Renal cortex interstitium (tissue), 15 donors: Measurements from ENCODE around the gene BBS12. TPM values are rescaled to one million over a fixed set of nuclear protein-coding genes. Genes with fewer than 3 reads are reported as not detected.

ENCODE experiments used
- DNase-seq, 11 donors: peaks; one replicate each; pipeline ENCODE4 v3.0.0-alpha.2; 2013; ENCODE audit warnings: low read depth in 9 of 11, low spot score in 4 of 11; ENCODE audit errors: extremely low read depth in 1 of 11
- long read RNA-seq, 16 experiments: transcript quantifications; one replicate each; lab custom pipeline, GENCODE V29; 2026
- polyA plus RNA-seq, 3 donors: library from polyadenylated mRNA; unstranded; fragments of 120-200 nt; gene quantifications; one replicate each; pipeline ENCODE4 v1.2.1, GENCODE V29; 2013; ENCODE audit not compliant: insufficient read length in 3 of 3

The BBS12 gene
- 10 to 100 TPM; 13.3 to 17.0 (median 15.8) TPM for polyA plus RNA-seq
- long read RNA-seq, donor 1, partial matches to known transcripts: 0 of 2 reads
- long read RNA-seq, donor 1, other reads (novel, unspliced or antisense): 0 of 2 reads
- long read RNA-seq, donor 2, partial matches to known transcripts: 0 of 2 reads
- long read RNA-seq, donor 2, other reads (novel, unspliced or antisense): 0 of 2 reads
- long read RNA-seq, donor 3, transcript BBS12-201 (2 exons, 3,244 nt): major isoform, 6 of 6 reads
- long read RNA-seq, donor 3, partial matches to known transcripts: 0 of 6 reads
- long read RNA-seq, donor 3, other reads (novel, unspliced or antisense): 0 of 6 reads
- long read RNA-seq, donor 4, partial matches to known transcripts: 0 of 4 reads
- long read RNA-seq, donor 4, other reads (novel, unspliced or antisense): 0 of 4 reads
- long read RNA-seq, donor 5: 0 reads
- long read RNA-seq, donor 6, partial matches to known transcripts: 0 of 4 reads
- long read RNA-seq, donor 6, other reads (novel, unspliced or antisense): 0 of 4 reads
- long read RNA-seq, donor 7, transcript BBS12-201 (2 exons, 3,244 nt): major isoform, 9 of 9 reads
- long read RNA-seq, donor 7, partial matches to known transcripts: 0 of 9 reads
- long read RNA-seq, donor 7, other reads (novel, unspliced or antisense): 0 of 9 reads
- long read RNA-seq, donor 8: 0 reads
- long read RNA-seq, donor 9, partial matches to known transcripts: 0 of 3 reads
- long read RNA-seq, donor 9, other reads (novel, unspliced or antisense): 0 of 3 reads
- long read RNA-seq, donor 10, transcript BBS12-201 (2 exons, 3,244 nt): major isoform, 5 of 5 reads
- long read RNA-seq, donor 10, partial matches to known transcripts: 0 of 5 reads
- long read RNA-seq, donor 10, other reads (novel, unspliced or antisense): 0 of 5 reads
- long read RNA-seq, donor 11, partial matches to known transcripts: 0 of 4 reads
- long read RNA-seq, donor 11, other reads (novel, unspliced or antisense): 0 of 4 reads
- long read RNA-seq, donor 12, partial matches to known transcripts: 0 of 4 reads
- long read RNA-seq, donor 12, other reads (novel, unspliced or antisense): 0 of 4 reads
- long read RNA-seq, donor 13: 0 reads
- long read RNA-seq, donor 14, partial matches to known transcripts: 0 of 4 reads
- long read RNA-seq, donor 14, other reads (novel, unspliced or antisense): 0 of 4 reads
- long read RNA-seq, donor 15, transcript BBS12-201 (2 exons, 3,244 nt): major isoform, 5 of 5 reads
- long read RNA-seq, donor 15, partial matches to known transcripts: 0 of 5 reads
- long read RNA-seq, donor 15, other reads (novel, unspliced or antisense): 0 of 5 reads
- long read RNA-seq, donor 16, transcript BBS12-201 (2 exons, 3,244 nt): major isoform, 11 of 11 reads
- long read RNA-seq, donor 16, partial matches to known transcripts: 0 of 11 reads
- long read RNA-seq, donor 16, other reads (novel, unspliced or antisense): 0 of 11 reads

- peak; percentile 98 to 100 (median 99) for DNase-seq
These were observed at the start of gene BBS12 for GRCh38 chr4:122732329-122733026. TSS of gene BBS12 (plus strand) at chr4:122732704. CDS start at chr4:122741893, 9,189 bp downstream.

- no peak for DNase-seq
These were observed 45.8 kb upstream of the BBS12 start for GRCh38 chr4:122686691-122687090.

- DNase-seq: no peak
These were observed 44.9 kb upstream of the BBS12 start for GRCh38 chr4:122687531-122688061.

GRCh38 chr4:122688529-122689140, 43.9 kb upstream of the BBS12 start:
- DNase-seq: no peak

GRCh38 chr4:122689972-122690371, 42.5 kb upstream of the BBS12 start:
- DNase-seq: no peak

- DNase-seq: no peak
These were observed 40.5 kb upstream of the BBS12 start for GRCh38 chr4:122691988-122692387.

GRCh38 chr4:122692641-122693520, 39.6 kb upstream of the BBS12 start:
- no peak for DNase-seq

- no peak for DNase-seq
These were observed 37.3 kb upstream of the BBS12 start for GRCh38 chr4:122695226-122695625.

- peak in 3 of 11 donors; percentile 4 to 9 (median 9) for DNase-seq
These were observed 32.3 kb upstream of the BBS12 start for GRCh38 chr4:122700178-122700725.

GRCh38 chr4:122701061-122701460, 31.4 kb upstream of the BBS12 start:
- no peak for DNase-seq

- no peak for DNase-seq
These were observed 30.5 kb upstream of the BBS12 start for GRCh38 chr4:122701965-122702364.

GRCh38 chr4:122702939-122703338, 29.6 kb upstream of the BBS12 start:
- DNase-seq: no peak

GRCh38 chr4:122703868-122704267, 28.6 kb upstream of the BBS12 start:
- no peak for DNase-seq

- no peak for DNase-seq
These were observed 27.5 kb upstream of the BBS12 start for GRCh38 chr4:122705009-122705408.

- no peak for DNase-seq
These were observed 26.9 kb upstream of the BBS12 start for GRCh38 chr4:122705547-122706117.

- DNase-seq: no peak
These were observed 26.0 kb upstream of the BBS12 start for GRCh38 chr4:122706511-122706910.
